Fibroblast of lung (primary cell): ENCODE data around the gene SPRYD4. TPM values are rescaled to one million over a fixed set of nuclear protein-coding genes. Genes with fewer than 3 reads are reported as not detected.

Source experiments
- DNase-seq, 2 donors: peaks; one replicate each; pipeline versions ENCODE4 v3.0.0 to v3.0.0-alpha.2; 2010; ENCODE audit warnings: low read depth in 2 of 2
- H2AFZ ChIP-seq: 2 replicates; pipeline ENCODE4 v1.5.1; 2012; ENCODE audit warnings: low read length, control low read depth, inconsistent platforms
- H3K27ac ChIP-seq: 2 replicates; pipeline ENCODE4 v1.5.1; 2011; ENCODE audit warnings: low read length, control low read depth; ENCODE audit not compliant: insufficient read depth
- H3K27me3 ChIP-seq: 2 replicates; pipeline ENCODE4 v1.5.1; 2011; ENCODE audit warnings: mild to moderate bottlenecking, low read length; ENCODE audit not compliant: control insufficient read depth, insufficient read depth
- H3K36me3 ChIP-seq: 2 replicates; pipeline ENCODE4 v1.5.1; 2011; ENCODE audit warnings: low read length; ENCODE audit not compliant: control insufficient read depth, insufficient read depth
- H3K4me1 ChIP-seq: 2 replicates; pipeline ENCODE4 v1.5.1; 2011; ENCODE audit warnings: low read length; ENCODE audit not compliant: control insufficient read depth, insufficient read depth; ENCODE audit errors: extremely low read depth
- H3K4me2 ChIP-seq: 2 replicates; pipeline ENCODE4 v1.5.1; 2011; ENCODE audit warnings: low read length, control low read depth; ENCODE audit not compliant: insufficient read depth; ENCODE audit errors: extremely low read depth
- H3K4me3 ChIP-seq, 4 experiments: fragments of 200-600 bp in 1 of 4; sonication (generic) in 1 of 4; replicated peaks in 1 of 4; 2 replicates each; pipeline ENCODE4 v1.5.1; 2011 to 2016; ENCODE audit warnings: low read length in 4 of 4, low read depth in 3 of 4, mild to moderate bottlenecking in 3 of 4, control low read depth in 2 of 4, inconsistent platforms in 1 of 4, mixed read lengths in 1 of 4; ENCODE audit not compliant: insufficient read depth in 1 of 4; ENCODE audit errors: control extremely low read depth in 1 of 4
- H3K79me2 ChIP-seq: 2 replicates; pipeline ENCODE4 v1.5.1; 2012; ENCODE audit warnings: mild to moderate bottlenecking, low read length, inconsistent platforms; ENCODE audit not compliant: control insufficient read depth, insufficient read depth
- H3K9ac ChIP-seq: 2 replicates; pipeline ENCODE4 v1.5.1; 2011; ENCODE audit warnings: mild to moderate bottlenecking, low read length, control low read depth; ENCODE audit not compliant: insufficient read depth
- H3K9me3 ChIP-seq: 2 replicates; pipeline ENCODE4 v1.5.1; 2012; ENCODE audit warnings: low read depth, low read length; ENCODE audit not compliant: control insufficient read depth, insufficient read depth
- H4K20me1 ChIP-seq: 2 replicates; pipeline ENCODE4 v1.5.1; 2011; ENCODE audit warnings: low read length; ENCODE audit not compliant: control insufficient read depth, insufficient read depth; ENCODE audit errors: extremely low read depth
- CTCF ChIP-seq, 2 donors: IDR thresholded peaks in 1 of 2; conservative IDR thresholded peaks in 1 of 2; 1 replicate in 1 of 2; 2 replicates in 1 of 2; pipeline ENCODE4 v1.5.1; 2011 to 2012; ENCODE audit warnings: low read length in 2 of 2, control low read depth in 1 of 2, inconsistent platforms in 1 of 2, low read depth in 1 of 2, mild to moderate bottlenecking in 1 of 2
- EZH2 ChIP-seq: IDR thresholded peaks from 2 replicates; pipeline ENCODE4 v1.5.1; 2012; ENCODE audit warnings: low read length, control low read depth, mild to moderate bottlenecking; ENCODE audit errors: missing control alignments
- polyA plus RNA-seq, 2 donors: library from polyadenylated mRNA; depleted of rRNA in 1 of 2; stranded (reverse) in 1 of 2; unstranded in 1 of 2; fragments of >200 nt; gene quantifications; 2 replicates each; pipeline ENCODE4 v1.2.1, GENCODE V29; 2011 to 2012; ENCODE audit warnings: missing spikeins in 1 of 2
- total RNA-seq: library from RNA; depleted of rRNA; stranded (reverse); fragments of >200 nt; gene quantifications from 2 replicates; pipeline ENCODE4 v1.2.1, GENCODE V29; 2014

Gene SPRYD4
- total and polyA plus RNA-seq, 2 donors (not counting 1 experiment from before 2014, with no cell fraction given) = 1.7 to 2.1 TPM

GRCh38 chr12:56521590-56522371, 53.4 kb downstream of the SPRYD4 start, which contains the start of gene RBMS2:
Gene RBMS2 (plus strand): TSS chr12:56521820. CDS start chr12:56522024, 204 bp downstream.
- peak within 1 kb of the TSS; percentile 76 for H3K27ac ChIP-seq
- H4K20me1 ChIP-seq = no peaks in the 10 kb centered on the region
- peaks cover 2% of the 10 kb centered on the region for H3K4me1 ChIP-seq
- H3K4me3 ChIP-seq = peak within 1 kb of the TSS; percentile 44 to 99 (median 79)
- H3K4me2 ChIP-seq = peak within 1 kb of the TSS; percentile 88
- H3K9me3 ChIP-seq = no peaks in the 10 kb centered on the region
- H3K27me3 ChIP-seq = no peaks in the 10 kb centered on the region
- H2AFZ ChIP-seq = peak within 1 kb of the TSS; percentile 40
- H3K36me3 ChIP-seq = no peaks in the 10 kb centered on the region
- peak within 1 kb of the TSS; percentile 54 for H3K9ac ChIP-seq
- no peak for TF ChIP-seq CTCF (conservative IDR thresholded peaks at IDR 0.05 in 1 of 2, IDR thresholded peaks at IDR 0.05 in 1 of 2; ENCODE audit: low read depth in 1 of 2, low read length in 2 of 2)
- peak; percentile 94 to 96 for DNase-seq
- peaks cover 43% of the 10 kb centered on the region for H3K79me2 ChIP-seq

GRCh38 chr12:56522411-56523193, 54.2 kb downstream of the SPRYD4 start:
- H2AFZ ChIP-seq = no peak overlapping the region
- H3K4me1 ChIP-seq = peaks cover 2% of the 10 kb centered on the region
- peaks cover 51% of the 10 kb centered on the region for H3K79me2 ChIP-seq
- peak overlapping the region; percentile 76 for H3K27ac ChIP-seq
- no peaks in the 10 kb centered on the region for H3K27me3 ChIP-seq
- no peaks in the 10 kb centered on the region for H3K9me3 ChIP-seq
- H3K4me3 ChIP-seq = peak overlapping the region; percentile 44 to 99 (median 79)
- DNase-seq = peak in 1 of 2 donors; percentile 73
- no peaks in the 10 kb centered on the region for H4K20me1 ChIP-seq
- H3K36me3 ChIP-seq = no peaks in the 10 kb centered on the region
- H3K4me2 ChIP-seq = peak overlapping the region; percentile 88
- peak overlapping the region; percentile 54 for H3K9ac ChIP-seq
- no peak for TF ChIP-seq CTCF (conservative IDR thresholded peaks at IDR 0.05 in 1 of 2, IDR thresholded peaks at IDR 0.05 in 1 of 2; ENCODE audit: low read depth in 1 of 2, low read length in 2 of 2)
- TF ChIP-seq EZH2 = no peak

- peaks cover 89% of the 10 kb centered on the region for H3K79me2 ChIP-seq
- H3K36me3 ChIP-seq = no peaks in the 10 kb centered on the region
- no peak overlapping the region for H2AFZ ChIP-seq
- no peaks in the 10 kb centered on the region for H4K20me1 ChIP-seq
- H3K27me3 ChIP-seq = no peaks in the 10 kb centered on the region
- no peak for TF ChIP-seq CTCF (conservative IDR thresholded peaks at IDR 0.05 in 1 of 2, IDR thresholded peaks at IDR 0.05 in 1 of 2; ENCODE audit: low read depth in 1 of 2, low read length in 2 of 2)
- TF ChIP-seq EZH2 = no peak
- H3K4me1 ChIP-seq = peaks cover 15% of the 10 kb centered on the region
- DNase-seq = peak; percentile 26 to 43
- no peak overlapping the region for H3K27ac ChIP-seq
- H3K4me2 ChIP-seq = no peak overlapping the region
- H3K4me3 ChIP-seq = no peak overlapping the region
- no peaks in the 10 kb centered on the region for H3K9me3 ChIP-seq
- no peak overlapping the region for H3K9ac ChIP-seq
Measured at GRCh38 chr12:56528846-56529245, 60.5 kb downstream of the SPRYD4 start.
